HG03565 (cell line): Measurements from ENCODE around the gene UPK3BL2.
"Not testable (repeated sequence)": the region's sequence is repeated elsewhere in the genome, so short reads cannot be mapped to it uniquely, and the experiment has no call there.

Experiments used
- ATAC-seq: cut with Tn5 transposase; IDR thresholded peaks from one replicate; pipeline ENCODE4 v1.9.1; 2021; ENCODE audit warnings: mild to moderate bottlenecking, moderate library complexity; ENCODE audit not compliant: unreplicated experiment

Gene UPK3BL2

GRCh38 chr7:102496861-102497260 is 46.6 kb downstream of the UPK3BL2 start:
- ATAC-seq: not testable (repeated sequence)

DNA sequence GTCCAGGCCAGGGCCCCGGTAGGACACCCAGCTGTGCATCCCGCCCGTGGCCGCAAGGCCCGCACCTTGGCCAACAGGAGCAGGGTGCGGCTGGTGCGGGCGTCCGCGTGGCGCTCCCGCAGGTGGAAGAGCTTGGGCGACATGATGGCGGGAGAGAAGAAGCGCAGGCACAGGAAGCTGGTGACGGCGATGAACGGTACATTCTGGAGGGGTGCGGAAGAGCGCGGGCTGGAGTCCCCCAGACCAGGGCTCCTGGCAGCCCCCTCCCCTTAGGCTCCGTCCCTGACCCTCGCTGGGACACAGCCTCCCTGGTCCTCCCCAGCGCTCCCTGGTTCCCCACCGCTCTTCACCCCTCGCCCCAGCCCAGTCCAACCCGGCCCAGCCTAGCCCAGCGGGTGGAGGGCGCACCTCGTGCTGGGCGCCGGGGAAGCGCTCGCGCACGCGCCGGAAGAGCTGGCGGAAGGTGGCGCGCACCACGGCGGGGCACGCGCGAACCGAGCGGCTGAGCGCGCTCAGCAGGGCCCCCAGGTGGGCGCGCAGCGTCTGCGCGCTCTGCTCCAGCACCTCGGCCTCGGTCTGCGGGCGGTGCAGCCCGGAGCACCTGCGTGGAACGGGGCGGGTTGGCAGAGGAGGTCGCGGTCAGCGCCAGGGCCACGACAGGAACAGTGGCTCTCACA is 48.9 kb downstream of the UPK3BL2 start:
- peak; percentile 55 for ATAC-seq

DNA sequence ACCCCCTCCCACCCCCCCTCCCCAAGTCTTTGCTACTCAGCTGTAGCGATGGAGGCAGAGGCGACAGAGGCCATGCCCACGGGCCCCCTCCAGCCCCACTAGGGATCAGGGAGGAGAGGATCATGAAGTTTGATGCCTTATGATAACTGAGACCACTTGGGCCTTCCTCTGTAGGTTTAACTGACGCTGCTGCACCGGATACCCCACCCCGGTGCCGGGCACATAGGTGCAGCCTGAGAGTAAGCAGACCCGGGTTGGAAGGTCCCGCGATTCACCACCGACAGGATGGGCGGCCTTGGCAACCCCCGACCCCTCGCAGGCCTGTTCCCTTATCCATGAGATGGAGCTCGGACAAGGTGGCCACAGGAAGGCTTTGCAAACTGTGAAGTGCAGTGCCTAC is 49.5 kb downstream of the UPK3BL2 start:
- not testable (repeated sequence) for ATAC-seq

- ATAC-seq: not testable (repeated sequence)
Observed at GRCh38 chr7:102493220-102493935, 50.1 kb downstream of the UPK3BL2 start.

GRCh38 chr7:102490529-102491075 is 52.9 kb downstream of the UPK3BL2 start:
- peak; percentile 38 for ATAC-seq
